ENCODE data around the gene PLEKHG3. TPM values are rescaled to one million over a fixed set of nuclear protein-coding genes. Genes with fewer than 3 reads are reported as not detected.
A peak's percentile ranks its signal among the peaks of the same experiment; 100 is the strongest.

The PLEKHG3 gene
- total RNA-seq, 1 donor from 2014 or later: 16.7 TPM

DNA sequence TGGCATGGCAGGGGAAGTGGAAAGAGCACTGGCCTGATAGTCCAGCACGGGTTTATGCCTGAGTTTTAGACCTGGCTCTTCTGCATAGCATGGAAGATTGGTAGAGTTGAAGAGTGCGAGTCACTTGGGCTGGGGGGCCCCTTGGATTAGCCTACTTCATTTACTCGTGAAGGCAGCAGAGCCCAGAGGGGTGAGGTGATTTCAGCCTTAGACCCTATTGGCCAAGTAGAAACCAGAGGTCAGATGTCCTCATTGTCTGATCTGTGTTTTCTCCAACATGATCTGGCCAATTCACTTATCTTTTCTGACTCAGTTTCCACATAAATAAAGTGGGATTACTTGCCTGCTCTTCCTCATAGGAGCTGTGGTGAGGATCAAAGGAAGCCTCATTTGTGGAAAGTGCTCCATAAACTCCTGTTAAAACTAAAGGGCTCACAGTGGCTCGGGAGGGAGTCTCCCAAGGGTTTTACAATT lies 1.9 kb downstream of the PLEKHG3 start:
- DNase-seq (ENCODE audit: extremely low read depth, low read depth, low spot score): no peak

DNA sequence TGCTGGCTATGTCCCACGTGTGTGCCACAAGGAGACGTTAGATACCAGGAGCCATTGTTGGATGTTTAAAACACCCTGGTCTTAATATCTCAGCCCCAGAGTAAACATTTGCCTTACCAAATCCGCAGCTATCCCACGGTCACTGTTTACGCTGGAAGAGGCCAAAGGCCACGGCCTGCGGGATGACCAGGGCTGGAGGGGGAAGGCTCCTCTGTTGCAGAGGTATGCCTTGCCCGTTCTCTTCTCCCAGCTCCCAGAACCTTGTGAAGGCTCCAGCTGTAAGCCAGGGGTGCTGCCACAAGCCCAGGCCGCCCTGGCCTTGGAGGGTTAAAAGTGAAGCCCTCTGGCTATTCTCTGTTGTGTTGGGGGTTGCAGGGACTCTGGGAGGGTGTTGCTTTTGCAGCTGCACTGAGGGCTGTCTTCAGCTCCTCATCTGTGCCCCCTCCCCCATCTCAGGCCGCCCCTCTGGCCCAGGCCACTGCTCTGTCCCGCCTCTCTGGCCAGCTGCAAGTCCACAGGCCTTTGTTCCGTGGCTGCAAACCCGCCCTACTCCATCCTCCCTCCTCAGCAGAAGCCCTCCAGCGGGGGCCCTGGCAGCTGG lies 2.5 kb downstream of the PLEKHG3 start:
- no peak for DNase-seq (ENCODE audit: extremely low read depth, low read depth, low spot score)

DNA sequence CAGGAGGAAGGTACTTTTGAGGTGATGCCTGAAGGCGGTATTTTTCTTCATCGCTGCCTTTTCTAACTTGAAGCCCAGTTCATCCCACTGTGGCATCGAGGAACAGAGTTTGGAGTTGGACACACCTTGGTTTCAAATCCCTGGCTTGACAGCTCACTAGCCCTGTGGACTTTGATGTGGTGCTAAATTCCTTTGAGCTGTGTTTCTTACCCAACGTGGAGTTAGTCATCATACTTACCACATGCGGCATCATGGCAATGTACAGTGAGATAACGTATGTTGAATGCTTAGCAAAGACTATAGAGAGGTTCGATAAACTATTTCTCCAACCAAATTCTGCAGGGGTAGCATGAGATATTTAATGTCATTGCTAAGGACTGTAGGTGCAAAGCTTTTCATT lies 3.4 kb downstream of the PLEKHG3 start:
- no peak for DNase-seq (ENCODE audit: extremely low read depth, low read depth, low spot score)

DNA sequence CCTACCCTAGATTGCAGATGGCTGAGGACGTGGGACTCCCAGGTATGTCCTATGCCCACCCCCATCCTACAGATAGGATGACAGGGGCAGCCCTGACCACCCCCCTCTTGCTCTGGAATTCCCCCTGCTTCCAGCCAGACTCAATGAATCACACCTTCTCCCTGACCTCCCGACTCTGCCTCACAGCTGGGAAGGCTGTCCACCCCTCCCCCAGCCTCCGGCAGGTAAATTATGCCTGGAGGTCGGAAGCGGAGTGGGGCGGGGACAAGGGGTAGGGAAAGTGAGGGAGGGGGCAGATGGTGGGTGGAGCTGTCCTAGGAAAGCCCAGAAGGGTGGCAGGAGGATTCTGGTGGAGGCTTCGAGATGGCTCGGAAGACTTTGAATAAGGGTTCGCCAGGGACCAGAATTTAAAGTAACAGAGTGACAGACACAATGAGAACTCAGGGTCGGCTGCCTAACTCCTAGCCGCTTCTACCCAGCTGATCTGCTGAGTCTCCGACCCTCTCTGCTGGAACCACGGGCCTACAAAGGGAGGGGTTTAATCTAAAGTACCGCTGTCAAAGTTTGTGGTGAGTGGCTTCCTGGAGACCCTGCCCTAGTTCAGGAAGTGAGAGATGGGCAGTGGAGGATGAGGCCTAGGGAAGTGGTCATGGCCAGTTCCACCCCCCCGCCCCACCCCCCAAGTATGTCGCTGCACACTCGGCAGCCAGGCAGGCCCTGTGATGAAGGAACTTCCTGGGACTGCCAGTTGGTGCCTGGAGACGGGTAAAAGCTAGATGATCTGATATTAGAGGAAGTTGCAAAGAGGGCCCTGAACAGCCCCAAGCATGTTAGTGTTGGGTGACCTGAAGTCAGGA lies 4.2 kb downstream of the PLEKHG3 start:
- no peak for DNase-seq (ENCODE audit: extremely low read depth, low read depth, low spot score)

DNA sequence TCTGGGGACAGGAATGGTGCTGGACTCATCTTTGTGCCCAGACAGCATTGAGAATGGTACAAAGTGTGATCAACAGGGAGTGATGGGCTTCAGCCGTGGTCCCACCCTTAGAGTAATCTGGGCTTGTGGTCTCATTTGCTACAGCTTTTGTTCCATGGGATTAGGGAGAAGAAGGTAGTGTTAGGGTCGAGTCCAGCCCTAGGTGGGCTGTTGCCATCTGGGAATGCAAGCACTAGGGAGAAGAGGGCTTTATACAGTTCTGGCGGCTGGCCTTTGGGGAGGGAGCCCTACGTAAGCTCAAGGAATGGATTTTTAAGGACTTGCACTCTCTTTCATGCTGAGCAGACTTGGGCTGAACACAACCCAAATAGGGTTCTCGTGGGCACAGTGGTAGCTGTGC lies 4.9 kb downstream of the PLEKHG3 start:
- DNase-seq (ENCODE audit: extremely low read depth, low read depth, low spot score): no peak

DNA sequence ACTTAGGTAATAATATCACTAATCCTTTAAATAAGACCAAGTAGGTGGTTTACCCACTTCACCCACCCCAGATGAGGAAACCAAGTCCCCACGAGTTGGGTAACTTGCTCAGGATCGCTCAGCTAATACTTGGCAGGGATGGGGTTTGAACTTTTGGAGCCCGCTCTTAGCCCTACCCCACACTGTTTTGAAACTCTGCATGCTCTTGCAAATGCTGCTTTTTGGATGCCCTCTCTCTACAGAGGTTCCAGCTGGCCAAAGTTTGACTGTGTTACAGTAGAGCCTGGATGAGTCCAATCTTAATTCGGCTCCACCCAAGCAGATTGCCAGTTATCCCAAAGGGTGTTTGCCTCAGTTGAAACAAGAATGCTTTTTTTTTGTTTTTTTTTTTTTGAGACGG lies 6.8 kb downstream of the PLEKHG3 start:
- DNase-seq (ENCODE audit: extremely low read depth, low read depth, low spot score): no peak

DNA sequence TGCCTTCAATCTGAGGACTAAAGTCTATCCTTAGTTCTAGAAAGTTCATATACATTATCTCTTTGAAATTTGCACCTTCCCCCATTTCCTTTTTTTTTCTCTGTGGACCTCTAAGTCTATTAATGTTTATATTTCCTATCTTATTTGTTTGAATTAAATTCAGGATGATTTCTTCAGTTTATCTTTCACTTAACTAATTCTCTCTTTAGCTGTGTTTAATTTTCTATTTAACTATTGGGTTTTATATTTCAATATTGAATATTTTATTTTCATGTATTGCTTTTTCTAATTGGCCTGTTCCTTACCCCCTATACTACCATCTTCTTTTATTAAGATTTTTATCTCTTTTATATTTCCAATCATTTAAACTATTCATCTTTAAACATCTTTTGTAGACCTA lies 9.5 kb downstream of the PLEKHG3 start:
- no peak for DNase-seq (ENCODE audit: extremely low read depth, low read depth, low spot score)

DNA sequence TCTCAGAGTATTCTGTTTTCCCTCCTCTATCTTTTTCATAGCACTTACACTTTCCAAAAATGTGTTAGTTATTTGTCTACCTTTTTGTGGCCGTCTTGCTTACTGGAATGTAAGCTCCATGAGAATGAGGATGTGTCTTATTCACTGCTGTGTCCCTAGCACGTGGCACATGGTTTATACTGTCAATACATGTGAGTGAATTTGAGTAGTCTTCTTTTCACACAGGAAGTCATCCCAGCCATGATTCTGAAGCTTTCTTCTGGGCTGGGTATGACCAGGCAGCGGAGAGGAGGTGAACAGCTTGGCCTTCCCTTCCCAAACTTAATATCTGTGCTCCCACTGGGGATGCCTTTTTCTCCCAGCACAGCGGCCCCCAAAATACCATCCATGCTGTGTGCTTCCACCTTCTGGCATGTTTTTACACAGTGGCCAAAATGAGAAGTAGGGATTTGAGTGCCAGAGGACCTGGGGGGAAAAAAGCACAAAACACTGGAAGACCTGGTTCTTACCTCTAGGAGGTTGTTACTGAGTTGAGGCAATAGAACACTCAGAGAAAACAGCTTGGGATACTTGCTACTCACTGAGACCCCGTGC lies 10.3 kb downstream of the PLEKHG3 start:
- no peak for DNase-seq (ENCODE audit: extremely low read depth, low read depth, low spot score)

DNA sequence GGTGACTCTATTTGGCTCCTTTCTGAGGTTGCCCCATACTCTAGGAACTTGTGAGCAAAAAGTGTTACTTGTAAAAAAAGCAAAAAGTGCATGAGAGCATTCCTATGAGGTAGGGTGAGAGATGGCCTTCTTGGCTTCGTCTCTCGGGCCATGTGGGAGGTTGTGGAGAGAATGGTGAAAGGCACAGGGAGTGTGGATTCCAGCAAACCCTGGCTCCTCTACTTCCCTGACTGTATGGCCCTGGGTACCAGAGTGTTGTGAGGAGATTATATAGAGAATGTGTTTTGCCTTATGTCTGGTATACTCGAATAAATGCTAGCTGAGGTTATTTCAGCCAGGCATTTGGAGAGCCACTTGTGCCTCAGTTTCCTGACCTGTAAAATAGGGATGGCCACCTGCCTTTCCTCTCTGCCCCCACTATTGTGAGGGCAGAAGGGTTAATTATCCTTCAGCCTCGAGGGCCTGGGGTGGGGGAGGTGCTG lies 11.0 kb downstream of the PLEKHG3 start:
- no peak for DNase-seq (ENCODE audit: extremely low read depth, low read depth, low spot score)

DNA sequence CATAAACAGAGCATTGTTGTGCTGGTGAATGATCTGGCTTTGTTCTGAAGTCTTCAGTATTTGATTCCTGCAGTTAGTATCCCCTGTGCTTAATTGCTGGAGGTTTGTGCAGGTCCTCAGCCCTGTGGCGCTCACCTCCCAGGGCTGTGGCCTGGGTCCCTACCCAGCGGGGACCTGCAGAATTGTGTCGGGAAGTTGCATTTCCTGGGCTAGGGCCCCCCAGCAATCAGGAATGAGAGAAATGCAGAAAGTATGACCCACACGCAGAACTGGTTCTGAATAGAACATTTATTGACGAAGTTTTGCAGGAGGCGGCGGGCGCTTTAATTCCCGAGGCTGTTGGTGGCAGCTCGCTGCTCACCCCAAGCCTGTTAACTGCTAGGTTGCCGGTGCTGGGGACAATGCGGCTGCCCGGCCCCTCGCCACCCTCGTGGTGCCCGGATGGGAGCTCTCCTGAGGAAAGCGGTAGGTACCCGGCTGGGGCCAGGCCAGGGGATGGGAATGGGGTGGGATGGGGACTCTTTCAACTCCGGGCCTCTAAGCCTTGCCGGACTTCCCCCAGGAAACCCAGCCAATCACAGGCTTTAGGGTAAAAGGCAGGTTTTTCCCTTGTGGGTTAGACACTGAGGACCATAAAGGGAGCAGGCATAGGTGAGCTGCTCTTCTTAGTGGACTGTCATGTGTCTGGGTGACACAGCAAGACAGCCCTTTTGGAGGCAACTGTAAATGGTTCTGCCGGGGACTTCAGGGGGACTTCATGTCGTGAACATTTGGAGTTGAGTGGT lies 11.6 kb downstream of the PLEKHG3 start:
- DNase-seq (ENCODE audit: extremely low read depth, low read depth, low spot score): no peak

DNA sequence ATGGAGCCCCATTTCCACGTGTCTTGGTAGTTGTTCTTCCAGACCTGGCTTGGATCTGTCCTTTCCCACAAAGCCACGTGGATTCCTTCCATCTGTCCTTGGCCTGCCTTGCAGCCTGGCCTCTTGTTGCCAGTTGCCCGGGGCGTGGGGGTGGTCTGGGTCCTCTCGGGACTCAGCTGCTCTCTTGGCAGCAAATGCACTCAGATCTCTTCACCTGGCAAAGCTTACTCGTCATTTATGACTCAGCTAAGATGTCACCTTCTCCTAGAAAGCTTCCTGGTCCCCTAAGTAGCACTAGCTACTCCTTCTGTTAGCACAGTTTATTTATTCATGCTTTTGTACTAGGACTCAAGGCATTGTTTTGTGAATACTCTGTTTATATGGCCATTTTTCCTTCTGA lies 13.6 kb downstream of the PLEKHG3 start:
- no peak for DNase-seq (ENCODE audit: extremely low read depth, low read depth, low spot score)

DNA sequence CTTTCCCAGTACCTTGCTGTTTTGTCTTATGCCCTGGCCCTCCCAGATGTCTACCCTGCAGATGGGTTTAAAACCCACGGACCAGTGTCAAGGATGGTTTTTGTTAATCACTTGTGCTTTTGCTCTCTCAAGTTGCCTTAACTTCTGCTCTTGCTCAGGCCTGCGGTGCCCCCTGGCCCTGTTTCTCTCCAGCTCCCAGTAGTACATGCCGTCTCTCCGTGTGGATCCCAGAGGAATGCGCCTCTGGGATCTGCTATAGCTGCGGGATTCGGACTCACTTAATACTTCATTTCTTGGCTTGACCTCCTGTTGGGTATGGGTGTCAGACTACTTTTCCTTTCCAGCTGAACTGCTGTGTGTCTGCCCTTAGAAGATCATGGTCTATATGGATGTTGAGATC lies 14.5 kb downstream of the PLEKHG3 start:
- DNase-seq (ENCODE audit: extremely low read depth, low read depth, low spot score): no peak

DNA sequence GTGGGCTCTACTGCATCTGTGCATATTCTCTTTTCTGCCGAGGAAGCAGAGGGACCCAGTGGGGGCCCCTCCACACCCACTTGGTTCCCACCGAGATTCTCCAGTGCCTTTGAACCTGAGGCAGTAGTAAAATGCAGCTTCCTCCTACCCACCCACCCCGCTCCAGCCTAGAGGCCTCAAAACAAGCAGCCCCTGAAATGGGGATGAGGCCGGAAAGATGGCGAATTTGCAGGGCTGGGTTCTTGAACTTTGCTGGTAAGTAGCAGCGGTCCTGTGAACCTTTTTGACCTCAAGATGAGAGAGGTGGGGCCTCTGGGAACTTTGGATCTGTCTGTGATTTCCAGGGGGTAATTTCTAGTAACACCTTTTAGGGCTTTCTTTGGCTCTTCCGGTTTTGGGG lies 15.4 kb downstream of the PLEKHG3 start:
- DNase-seq (ENCODE audit: extremely low read depth, low read depth, low spot score): no peak

DNA sequence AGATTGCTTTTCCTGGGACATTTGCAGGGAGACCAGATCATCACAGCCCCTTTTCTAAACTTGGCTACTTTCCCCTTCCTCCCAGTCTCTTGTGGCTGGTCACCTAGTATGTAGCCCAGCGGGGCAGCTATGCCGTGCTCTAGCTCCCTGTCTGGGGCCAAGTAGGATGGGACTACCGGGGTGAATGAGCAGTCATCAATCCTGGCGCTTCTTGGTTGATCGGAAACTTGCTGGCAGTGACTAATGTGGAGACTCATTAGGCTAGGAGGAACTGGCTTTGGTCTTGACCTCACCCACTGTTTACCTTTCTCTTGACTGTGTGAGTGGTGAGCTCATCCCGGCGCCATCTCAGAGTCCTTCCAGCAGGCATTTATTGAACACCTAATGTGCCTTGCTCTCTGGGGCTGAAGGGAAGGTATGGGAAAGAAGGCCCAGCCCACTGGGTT lies 15.9 kb downstream of the PLEKHG3 start:
- peak; percentile 9 for DNase-seq (ENCODE audit: extremely low read depth, low read depth, low spot score)

DNA sequence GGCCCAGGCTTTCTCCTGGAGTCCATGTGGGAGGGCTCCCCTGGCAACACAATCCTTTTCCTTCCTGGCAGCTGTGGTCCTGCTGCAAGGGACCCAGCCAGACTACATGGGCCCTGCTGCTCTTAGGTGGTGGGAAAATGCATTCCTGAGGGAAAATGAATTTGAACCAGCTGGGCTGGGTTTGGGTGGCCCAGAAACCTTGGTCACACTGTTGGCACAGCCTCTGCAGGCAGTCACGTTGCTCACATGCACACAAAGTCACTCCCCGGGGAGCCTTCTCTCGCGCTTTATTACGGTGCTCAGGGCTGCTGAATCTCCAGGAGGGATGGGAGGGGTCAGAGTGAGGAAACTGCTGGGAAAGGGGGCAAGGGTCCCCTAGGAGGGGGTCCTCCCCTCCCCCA lies 17.2 kb downstream of the PLEKHG3 start:
- DNase-seq (ENCODE audit: extremely low read depth, low read depth, low spot score): no peak

DNA sequence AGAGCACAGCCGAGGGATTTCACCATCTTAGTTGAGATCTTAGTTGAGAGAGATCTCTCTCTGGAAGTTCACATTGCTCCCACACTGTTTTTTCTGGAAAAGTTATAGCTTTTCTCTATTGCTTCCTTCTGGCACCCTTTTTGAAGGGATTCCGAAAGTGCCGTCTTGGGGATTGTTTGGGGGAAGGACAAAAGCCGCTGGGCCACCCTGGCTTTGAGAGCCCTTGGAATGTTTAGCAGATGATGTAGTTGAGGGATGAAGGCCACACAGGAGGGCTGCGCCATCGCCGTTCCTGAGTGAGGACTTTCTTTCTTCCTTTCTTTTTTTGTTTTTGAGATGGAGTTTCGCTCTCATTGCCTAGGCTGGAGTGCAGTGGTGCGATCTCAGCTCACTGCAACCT lies 17.7 kb downstream of the PLEKHG3 start:
- DNase-seq (ENCODE audit: extremely low read depth, low read depth, low spot score): no peak

DNA sequence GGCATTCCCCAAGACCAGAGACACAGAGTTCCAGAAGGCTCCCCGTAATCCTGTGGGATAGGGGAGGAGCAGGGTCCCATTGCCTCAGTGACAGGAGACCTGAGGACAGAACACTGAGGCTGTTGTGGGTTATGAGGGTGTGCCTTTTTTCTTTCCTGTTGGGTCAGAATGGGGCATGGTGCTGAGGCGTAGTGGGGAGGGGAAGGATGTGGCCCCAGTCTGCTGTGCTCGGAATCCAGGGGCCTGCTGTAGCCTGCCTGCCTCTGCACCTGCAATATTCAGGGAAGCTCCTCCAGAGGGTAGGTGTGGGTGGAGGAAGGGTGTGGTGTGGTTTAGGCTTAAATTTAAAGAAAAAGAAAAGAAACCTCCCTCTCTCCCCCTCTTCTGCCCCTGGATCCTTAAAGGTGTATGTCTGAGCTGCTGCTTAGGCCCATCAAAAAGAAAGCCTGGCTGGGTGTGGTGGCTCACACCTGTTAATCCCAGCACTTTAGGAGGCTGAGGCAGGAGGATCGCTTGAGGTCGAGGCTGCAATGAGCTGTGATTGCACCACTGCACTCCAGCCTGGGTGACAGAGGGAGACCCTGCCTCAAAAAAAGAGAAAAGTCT lies 18.7 kb downstream of the PLEKHG3 start:
- DNase-seq (ENCODE audit: extremely low read depth, low read depth, low spot score): no peak

DNA sequence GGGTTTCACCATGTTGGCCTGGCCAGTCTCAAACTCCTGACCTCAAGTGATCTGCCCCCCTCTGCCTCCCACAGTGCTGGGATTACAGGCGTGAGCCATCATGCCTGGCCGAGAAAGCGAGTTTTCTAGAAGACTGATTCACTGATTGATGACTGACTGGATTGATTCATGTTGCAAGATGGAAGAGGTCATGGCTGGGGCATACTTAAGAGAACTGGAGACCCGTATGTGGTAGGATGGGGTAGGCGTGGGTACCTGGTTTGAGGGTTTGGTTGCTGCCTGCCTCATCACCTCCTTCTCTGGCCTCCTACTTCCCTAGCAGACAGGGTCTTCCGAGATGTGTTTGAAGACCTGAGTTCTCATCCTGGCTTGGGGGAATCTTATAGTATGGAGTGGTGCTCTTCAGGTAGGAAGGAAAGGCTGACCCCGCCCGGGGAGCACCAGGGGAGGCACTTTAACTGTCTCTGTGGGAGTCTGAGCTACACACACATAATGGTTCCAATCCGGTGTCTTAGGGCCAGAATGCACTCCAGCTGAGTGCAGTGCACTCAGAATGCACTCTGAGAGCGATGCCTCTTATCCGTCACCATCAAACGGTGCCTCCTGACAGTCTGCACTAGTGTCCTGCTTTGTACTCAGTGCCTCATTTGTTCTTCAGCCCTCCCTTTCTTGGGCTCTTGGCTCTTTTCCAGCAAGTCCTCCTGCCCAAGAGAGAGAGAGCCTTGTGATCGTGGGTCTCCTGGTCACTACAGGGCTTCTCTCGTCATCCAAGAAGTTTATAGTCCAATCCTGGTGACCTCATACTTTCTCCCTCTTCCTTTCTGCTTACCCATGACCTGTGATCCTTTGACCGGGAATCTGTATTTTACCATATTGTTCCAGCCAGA lies 19.7 kb downstream of the PLEKHG3 start:
- no peak for DNase-seq (ENCODE audit: extremely low read depth, low read depth, low spot score)

DNA sequence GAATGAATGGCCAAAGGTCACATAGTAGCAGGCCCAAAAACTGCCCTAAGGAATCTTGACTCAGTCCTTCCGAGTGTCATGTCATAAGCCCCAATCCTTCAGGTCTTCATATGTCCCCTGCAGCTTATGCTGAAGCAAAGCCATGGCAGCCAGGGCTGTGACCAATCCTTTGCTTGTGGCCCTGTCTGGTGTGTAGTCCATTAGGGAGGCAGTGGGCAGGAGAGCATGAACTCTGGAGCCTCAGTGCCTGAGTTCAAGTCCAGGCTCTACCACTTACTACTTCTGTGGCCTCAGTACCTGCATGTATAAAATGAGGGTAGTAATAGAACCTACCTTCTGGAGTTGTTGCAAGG lies 20.3 kb downstream of the PLEKHG3 start:
- DNase-seq (ENCODE audit: extremely low read depth, low read depth, low spot score): no peak
